ENCODE measurements around the gene SCARB1.

The SCARB1 gene

GRCh38 chr12:124878795-124879516, 15.3 kb upstream of the SCARB1 start:
- H3K4me2 ChIP-seq (ENCODE audit: low read length) = no peak overlapping the region
- no peaks in the 10 kb centered on the region for H4K20me1 ChIP-seq (ENCODE audit: control insufficient read depth, insufficient read depth, low read depth, low read length)
- H3F3A ChIP-seq (ENCODE audit: control insufficient read depth, insufficient read depth) = peaks cover 6% of the 10 kb centered on the region; the same call in 1 of the 2 replicates
- H3K27me3 ChIP-seq (ENCODE audit: control insufficient read depth, low read length) = no peaks in the 10 kb centered on the region; the same call in 1 of the 2 replicates
- no peaks in the 10 kb centered on the region for H3K36me3 ChIP-seq (ENCODE audit: control insufficient read depth, low read length)
- TF ChIP-seq, protein P1, sequence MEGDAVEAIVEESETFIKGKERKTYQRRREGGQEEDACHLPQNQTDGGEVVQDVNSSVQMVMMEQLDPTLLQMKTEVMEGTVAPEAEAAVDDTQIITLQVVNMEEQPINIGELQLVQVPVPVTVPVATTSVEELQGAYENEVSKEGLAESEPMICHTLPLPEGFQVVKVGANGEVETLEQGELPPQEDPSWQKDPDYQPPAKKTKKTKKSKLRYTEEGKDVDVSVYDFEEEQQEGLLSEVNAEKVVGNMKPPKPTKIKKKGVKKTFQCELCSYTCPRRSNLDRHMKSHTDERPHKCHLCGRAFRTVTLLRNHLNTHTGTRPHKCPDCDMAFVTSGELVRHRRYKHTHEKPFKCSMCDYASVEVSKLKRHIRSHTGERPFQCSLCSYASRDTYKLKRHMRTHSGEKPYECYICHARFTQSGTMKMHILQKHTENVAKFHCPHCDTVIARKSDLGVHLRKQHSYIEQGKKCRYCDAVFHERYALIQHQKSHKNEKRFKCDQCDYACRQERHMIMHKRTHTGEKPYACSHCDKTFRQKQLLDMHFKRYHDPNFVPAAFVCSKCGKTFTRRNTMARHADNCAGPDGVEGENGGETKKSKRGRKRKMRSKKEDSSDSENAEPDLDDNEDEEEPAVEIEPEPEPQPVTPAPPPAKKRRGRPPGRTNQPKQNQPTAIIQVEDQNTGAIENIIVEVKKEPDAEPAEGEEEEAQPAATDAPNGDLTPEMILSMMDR (IDR thresholded peaks at IDR 0.05; ENCODE audit: low read depth, low read length, poor library complexity, severe bottlenecking) = no peak
- no peak for TF ChIP-seq EZH2phosphoT487 (IDR thresholded peaks at IDR 0.05; ENCODE audit: borderline replicate concordance, low read length)
- H3K4me1 ChIP-seq (ENCODE audit: control insufficient read depth, low read length) = peaks cover 45% of the 10 kb centered on the region
- H3K27ac ChIP-seq (ENCODE audit: low read depth, low read length) = no peak overlapping the region
- H3K4me3 ChIP-seq (ENCODE audit: low read length) = no peak overlapping the region
- H3K79me2 ChIP-seq (ENCODE audit: control insufficient read depth, low read length) = no peaks in the 10 kb centered on the region
- no peaks in the 10 kb centered on the region for H3K9me3 ChIP-seq (ENCODE audit: control insufficient read depth, insufficient read depth, low read length)
- H3K9me2 ChIP-seq (replicated peaks; ENCODE audit: control insufficient read depth, low read length) = no peaks in the 10 kb centered on the region

DNA sequence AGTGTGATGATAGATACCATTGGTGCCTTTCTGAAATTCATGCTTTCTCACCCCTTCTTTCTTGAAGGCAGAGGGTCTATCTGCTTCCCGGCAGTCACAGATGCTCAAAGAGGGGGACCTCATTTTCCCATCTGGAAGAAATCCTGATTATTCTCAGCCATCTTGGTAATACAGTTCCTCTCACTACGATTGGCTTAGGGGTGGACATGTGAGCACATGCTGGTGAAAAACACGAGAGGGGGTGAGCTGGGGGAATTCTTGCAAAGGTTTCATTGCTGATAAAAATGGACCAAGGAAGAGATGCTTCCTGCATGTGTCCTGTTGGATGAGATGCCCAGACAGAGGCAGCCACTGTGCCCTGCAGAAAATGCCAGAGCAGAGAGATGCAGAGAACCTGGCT, 13.8 kb upstream of the SCARB1 start:
- H3K27me3 ChIP-seq (ENCODE audit: control insufficient read depth, low read length) = no peaks in the 10 kb centered on the region; the same call in 1 of the 2 replicates
- H3K36me3 ChIP-seq (ENCODE audit: control insufficient read depth, low read length) = no peaks in the 10 kb centered on the region
- H3K9me2 ChIP-seq (replicated peaks; ENCODE audit: control insufficient read depth, low read length) = no peaks in the 10 kb centered on the region
- no peaks in the 10 kb centered on the region for H3K9me3 ChIP-seq (ENCODE audit: control insufficient read depth, insufficient read depth, low read length)
- no peaks in the 10 kb centered on the region for H3K79me2 ChIP-seq (ENCODE audit: control insufficient read depth, low read length)
- H3K4me3 ChIP-seq (ENCODE audit: low read length) = no peak overlapping the region
- TF ChIP-seq EZH2phosphoT487 (IDR thresholded peaks at IDR 0.05; ENCODE audit: borderline replicate concordance, low read length) = no peak
- TF ChIP-seq, protein P1 (IDR thresholded peaks at IDR 0.05; ENCODE audit: low read depth, low read length, poor library complexity, severe bottlenecking) = no peak
- H3K4me1 ChIP-seq (ENCODE audit: control insufficient read depth, low read length) = peaks cover 37% of the 10 kb centered on the region
- no peak overlapping the region for H3K4me2 ChIP-seq (ENCODE audit: low read length)
- H4K20me1 ChIP-seq (ENCODE audit: control insufficient read depth, insufficient read depth, low read depth, low read length) = no peaks in the 10 kb centered on the region
- no peak overlapping the region for H3K27ac ChIP-seq (ENCODE audit: low read depth, low read length)
- H3F3A ChIP-seq (ENCODE audit: control insufficient read depth, insufficient read depth) = no peaks in the 10 kb centered on the region; the same call in 1 of the 2 replicates

DNA sequence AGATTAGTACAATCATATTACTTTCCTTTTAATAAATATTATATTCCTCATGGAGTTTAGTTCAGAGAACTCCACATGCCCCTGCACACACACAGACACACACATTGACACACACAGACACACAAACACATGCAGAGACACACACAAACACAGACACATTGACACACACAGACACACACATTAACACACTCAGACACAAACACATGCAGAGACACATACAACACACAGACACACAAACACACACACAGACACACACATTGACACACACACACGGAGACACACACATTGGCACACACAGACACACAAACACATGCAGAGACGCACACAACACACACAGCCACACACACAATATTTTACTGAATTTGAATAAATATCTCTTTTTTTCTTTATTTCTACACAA, 12.5 kb upstream of the SCARB1 start:
- no peaks in the 10 kb centered on the region for H3K36me3 ChIP-seq (ENCODE audit: control insufficient read depth, low read length)
- H4K20me1 ChIP-seq (ENCODE audit: control insufficient read depth, insufficient read depth, low read depth, low read length) = no peaks in the 10 kb centered on the region
- no peak overlapping the region for H3K4me2 ChIP-seq (ENCODE audit: low read length)
- H3K4me3 ChIP-seq (ENCODE audit: low read length) = no peak overlapping the region
- H3K27ac ChIP-seq (ENCODE audit: low read depth, low read length) = no peak overlapping the region
- H3K79me2 ChIP-seq (ENCODE audit: control insufficient read depth, low read length) = no peaks in the 10 kb centered on the region
- H3K4me1 ChIP-seq (ENCODE audit: control insufficient read depth, low read length) = peaks cover 25% of the 10 kb centered on the region
- H3F3A ChIP-seq (ENCODE audit: control insufficient read depth, insufficient read depth) = no peaks in the 10 kb centered on the region; the same call in 1 of the 2 replicates
- TF ChIP-seq, protein P1 (IDR thresholded peaks at IDR 0.05; ENCODE audit: low read depth, low read length, poor library complexity, severe bottlenecking) = no peak
- TF ChIP-seq EZH2phosphoT487 (IDR thresholded peaks at IDR 0.05; ENCODE audit: borderline replicate concordance, low read length) = no peak
- no peaks in the 10 kb centered on the region; the same call in 1 of the 2 replicates for H3K27me3 ChIP-seq (ENCODE audit: control insufficient read depth, low read length)
- H3K9me3 ChIP-seq (ENCODE audit: control insufficient read depth, insufficient read depth, low read length) = no peaks in the 10 kb centered on the region
- no peaks in the 10 kb centered on the region for H3K9me2 ChIP-seq (replicated peaks; ENCODE audit: control insufficient read depth, low read length)
